ENCODE results near the gene CFAP54. TPM values are rescaled to one million over a fixed set of nuclear protein-coding genes. Genes with fewer than 3 reads are reported as not detected.
A peak's percentile ranks its signal among the peaks of the same experiment; 100 is the strongest.

CFAP54 gene
- total RNA-seq, 1 donor from 2014 or later, result 0.54 TPM

- no peak for DNase-seq (ENCODE audit: low spot score in 2 of 2, unreplicated experiment in 2 of 2)
- H3K27me3 Mint-ChIP-seq (ENCODE audit: low read depth), result no peaks in the 10 kb centered on the region
- H3K9me3 Mint-ChIP-seq, result peaks cover 7% of the 10 kb centered on the region
- no peak overlapping the region for H3K4me3 Mint-ChIP-seq
- H3K4me1 Mint-ChIP-seq, result peaks cover 10% of the 10 kb centered on the region
- peak overlapping the region; percentile 70 for H3K27ac Mint-ChIP-seq
- H3K36me3 Mint-ChIP-seq, result no peaks in the 10 kb centered on the region
- TF ChIP-seq CTCF (IDR thresholded peaks at IDR 0.05; ENCODE audit: unreplicated experiment), result no peak
Measured at GRCh38 chr12:96445691-96446583, 43.4 kb upstream of the CFAP54 start.

- no peak for DNase-seq (ENCODE audit: low spot score in 2 of 2, unreplicated experiment in 2 of 2)
- Mint-ChIP-seq H3K4me1 (peaks cover 10% of the 10 kb centered on the region), H3K36me3 (no peaks in the 10 kb centered on the region), H3K27ac (no peak overlapping the region), H3K4me3 (no peak overlapping the region), H3K9me3 (peaks cover 19% of the 10 kb centered on the region), H3K27me3 (ENCODE audit: low read depth) (no peaks in the 10 kb centered on the region)
- TF ChIP-seq CTCF (IDR thresholded peaks at IDR 0.05; ENCODE audit: unreplicated experiment), result no peak
Measured at GRCh38 chr12:96447256-96447655, 42.1 kb upstream of the CFAP54 start.

- TF ChIP-seq CTCF (IDR thresholded peaks at IDR 0.05; ENCODE audit: unreplicated experiment), result no peak
- H3K36me3 Mint-ChIP-seq, result no peaks in the 10 kb centered on the region
- peaks cover 25% of the 10 kb centered on the region for H3K9me3 Mint-ChIP-seq
- H3K27ac Mint-ChIP-seq, result no peak overlapping the region
- H3K27me3 Mint-ChIP-seq (ENCODE audit: low read depth), result no peaks in the 10 kb centered on the region
- H3K4me3 Mint-ChIP-seq, result no peak overlapping the region
- DNase-seq (ENCODE audit: low spot score in 2 of 2, unreplicated experiment in 2 of 2), result no peak
- peaks cover 10% of the 10 kb centered on the region for H3K4me1 Mint-ChIP-seq
Measured at GRCh38 chr12:96448300-96448699, 41.1 kb upstream of the CFAP54 start.

DNA sequence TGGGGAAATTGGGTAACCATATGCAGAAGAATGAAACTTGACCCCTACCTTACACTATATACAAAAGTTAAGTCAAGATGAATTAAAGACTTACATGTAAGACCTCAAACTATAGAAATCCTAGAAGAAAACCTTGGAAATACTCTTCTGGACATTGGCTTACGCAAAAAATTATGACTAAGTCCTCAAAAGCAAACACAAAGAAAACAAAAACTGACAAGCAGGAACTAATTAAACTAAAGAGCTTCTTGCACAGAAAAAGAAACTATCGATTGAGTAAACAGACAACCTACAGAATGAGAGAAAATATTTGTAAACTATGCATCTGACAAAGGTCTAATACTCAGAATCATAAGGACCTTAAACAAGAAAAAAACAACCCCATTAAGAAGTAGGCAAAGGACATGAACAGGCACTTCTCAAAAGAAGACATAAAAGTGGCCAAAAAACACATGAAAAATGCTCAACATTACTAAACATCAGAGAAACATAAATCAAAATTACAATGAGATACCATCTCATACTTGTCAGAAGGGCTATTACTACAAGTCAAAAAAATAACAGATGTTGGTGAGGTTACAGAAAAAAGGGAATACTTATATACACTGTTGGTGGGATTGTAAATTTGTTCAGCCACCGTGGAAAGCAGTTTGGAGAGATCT is 37.0 kb upstream of the CFAP54 start:
- H3K4me1 Mint-ChIP-seq, result no peaks in the 10 kb centered on the region
- no peaks in the 10 kb centered on the region for H3K27me3 Mint-ChIP-seq (ENCODE audit: low read depth)
- peaks cover 25% of the 10 kb centered on the region for H3K9me3 Mint-ChIP-seq
- no peaks in the 10 kb centered on the region for H3K36me3 Mint-ChIP-seq
- no peak overlapping the region for H3K4me3 Mint-ChIP-seq
- no peak overlapping the region for H3K27ac Mint-ChIP-seq
- DNase-seq (ENCODE audit: low spot score in 2 of 2, unreplicated experiment in 2 of 2), result no peak
- no peak for TF ChIP-seq CTCF (IDR thresholded peaks at IDR 0.05; ENCODE audit: unreplicated experiment)

- no peaks in the 10 kb centered on the region for H3K27me3 Mint-ChIP-seq (ENCODE audit: low read depth)
- TF ChIP-seq CTCF (IDR thresholded peaks at IDR 0.05; ENCODE audit: unreplicated experiment), result no peak
Measured at GRCh38 chr12:96454396-96454795, 35.0 kb upstream of the CFAP54 start.

More at GRCh38 chr12:96454396-96454795, 35.0 kb upstream of the CFAP54 start:
- DNase-seq (ENCODE audit: low spot score in 2 of 2, unreplicated experiment in 2 of 2), result no peak
- H3K9me3 Mint-ChIP-seq, result peaks cover 25% of the 10 kb centered on the region
- H3K4me1 Mint-ChIP-seq, result no peaks in the 10 kb centered on the region
- no peak overlapping the region for H3K27ac Mint-ChIP-seq
- H3K36me3 Mint-ChIP-seq, result no peaks in the 10 kb centered on the region
- H3K4me3 Mint-ChIP-seq, result no peak overlapping the region
